DOHH2 (cell line): Measurements from ENCODE around the gene DOCK1.

Experiments used
- H3F3A ChIP-seq: fragments of 200-600 bp; sonication (generic), shearing (Covaris generic); 2 replicates; pipeline ENCODE4 v1.6.0; 2016; ENCODE audit warnings: antibody characterized with exemption, mild to moderate bottlenecking; ENCODE audit not compliant: control insufficient read depth, insufficient read depth
- H3K27ac ChIP-seq: fragments of 200-600 bp; sonication (generic); 2 replicates; pipeline ENCODE4 v1.5.1; 2014; ENCODE audit warnings: low read depth, mild to moderate bottlenecking, low read length, moderate library complexity
- H3K27me3 ChIP-seq: fragments of 200-600 bp; sonication (generic); 2 replicates; pipeline ENCODE4 v1.6.1; 2014; ENCODE audit warnings: mild to moderate bottlenecking, low read length, mixed read lengths; ENCODE audit not compliant: control insufficient read depth
- H3K36me3 ChIP-seq: fragments of 200-600 bp; sonication (generic); 2 replicates; pipeline ENCODE4 v1.6.1; 2014; ENCODE audit warnings: mild to moderate bottlenecking, low read length, moderate library complexity, mixed read lengths; ENCODE audit not compliant: control insufficient read depth
- H3K4me1 ChIP-seq: fragments of 200-600 bp; sonication (generic); 2 replicates; pipeline ENCODE4 v1.6.1; 2014; ENCODE audit warnings: mild to moderate bottlenecking, low read length, mixed read lengths; ENCODE audit not compliant: control insufficient read depth
- H3K4me2 ChIP-seq: fragments of 200-600 bp; sonication (generic); 2 replicates; pipeline ENCODE4 v1.6.0; 2014; ENCODE audit warnings: mild to moderate bottlenecking, low read length, moderate library complexity
- H3K4me3 ChIP-seq: fragments of 200-600 bp; sonication (generic); 2 replicates; pipeline ENCODE4 v1.5.1; 2014; ENCODE audit warnings: mild to moderate bottlenecking, low read length, mixed read lengths
- H3K79me2 ChIP-seq: fragments of 200-600 bp; sonication (generic); 2 replicates; pipeline ENCODE4 v1.6.1; 2014; ENCODE audit warnings: mild to moderate bottlenecking, low read length, mixed read lengths; ENCODE audit not compliant: control insufficient read depth
- H3K9me2 ChIP-seq: fragments of 200-600 bp; sonication (generic); replicated peaks from 2 replicates; pipeline ENCODE4 v1.6.1; 2014; ENCODE audit warnings: mild to moderate bottlenecking, low read length, mixed read lengths; ENCODE audit not compliant: control insufficient read depth
- H3K9me3 ChIP-seq: fragments of 200-600 bp; sonication (generic); 2 replicates; pipeline ENCODE4 v1.6.1; 2014; ENCODE audit warnings: antibody characterized with exemption, low read length, mixed read lengths; ENCODE audit not compliant: control insufficient read depth, insufficient read depth
- H4K20me1 ChIP-seq: fragments of 200-600 bp; sonication (generic); 2 replicates; pipeline ENCODE4 v1.6.0; 2014; ENCODE audit warnings: low read depth, mild to moderate bottlenecking, antibody characterized with exemption, low read length, moderate library complexity; ENCODE audit not compliant: control insufficient read depth, insufficient read depth
- CTCF ChIP-seq: fragments of 200-600 bp; sonication (generic); IDR thresholded peaks from one replicate; pipeline ENCODE4 v1.5.1; 2014; ENCODE audit warnings: antibody characterized with exemption, mild to moderate bottlenecking, low read depth, low read length; ENCODE audit not compliant: poor library complexity, severe bottlenecking
- EZH2phosphoT487 ChIP-seq: fragments of 200-600 bp; sonication (generic); IDR thresholded peaks from 2 replicates; pipeline ENCODE4 v1.6.1; 2017; ENCODE audit warnings: borderline replicate concordance, mild to moderate bottlenecking, antibody characterized with exemption, low read length, moderate library complexity, mixed read lengths

The DOCK1 gene

GRCh38 chr10:126931544-126931943 is 26.3 kb downstream of the DOCK1 start:
- H3K9me3 ChIP-seq = peaks cover 4% of the 10 kb centered on the region; the same call in 1 of the 2 replicates
- H3K4me3 ChIP-seq = no peak overlapping the region
- H3K27me3 ChIP-seq = no peaks in the 10 kb centered on the region
- H3F3A ChIP-seq = no peaks in the 10 kb centered on the region
- H3K4me1 ChIP-seq = no peaks in the 10 kb centered on the region
- no peaks in the 10 kb centered on the region for H3K79me2 ChIP-seq
- TF ChIP-seq EZH2phosphoT487 (no peak), CTCF (no peak)
- no peaks in the 10 kb centered on the region for H3K36me3 ChIP-seq
- no peaks in the 10 kb centered on the region for H3K9me2 ChIP-seq
- H3K27ac ChIP-seq = no peak overlapping the region
- no peaks in the 10 kb centered on the region for H4K20me1 ChIP-seq
- H3K4me2 ChIP-seq = no peak overlapping the region

- TF ChIP-seq CTCF (no peak), EZH2phosphoT487 (no peak)
- H3K4me1 ChIP-seq = no peaks in the 10 kb centered on the region
- H3K4me2 ChIP-seq = no peak overlapping the region
- H3K9me2 ChIP-seq = no peaks in the 10 kb centered on the region
- no peak overlapping the region for H3K27ac ChIP-seq
- no peaks in the 10 kb centered on the region for H3F3A ChIP-seq
- no peaks in the 10 kb centered on the region for H4K20me1 ChIP-seq
- no peaks in the 10 kb centered on the region for H3K27me3 ChIP-seq
- no peaks in the 10 kb centered on the region for H3K79me2 ChIP-seq
- peaks cover 4% of the 10 kb centered on the region; the same call in 1 of the 2 replicates for H3K9me3 ChIP-seq
- H3K36me3 ChIP-seq = no peaks in the 10 kb centered on the region
- no peak overlapping the region for H3K4me3 ChIP-seq
Measured at GRCh38 chr10:126932516-126932915, 27.3 kb downstream of the DOCK1 start.

GRCh38 chr10:126933116-126933515 is 27.9 kb downstream of the DOCK1 start:
- H3K9me2 ChIP-seq = no peaks in the 10 kb centered on the region
- no peaks in the 10 kb centered on the region for H3K27me3 ChIP-seq
- TF ChIP-seq EZH2phosphoT487 (no peak), CTCF (no peak)
- peaks cover 4% of the 10 kb centered on the region; the same call in 1 of the 2 replicates for H3K9me3 ChIP-seq
- no peaks in the 10 kb centered on the region for H4K20me1 ChIP-seq
- H3K27ac ChIP-seq = no peak overlapping the region
- H3K79me2 ChIP-seq = no peaks in the 10 kb centered on the region
- H3F3A ChIP-seq = no peaks in the 10 kb centered on the region
- H3K4me3 ChIP-seq = no peak overlapping the region
- no peaks in the 10 kb centered on the region for H3K4me1 ChIP-seq
- H3K36me3 ChIP-seq = no peaks in the 10 kb centered on the region
- H3K4me2 ChIP-seq = no peak overlapping the region
